IPS DF 4.7 (cell line): ENCODE results near the gene CCDC148.

Experiments
- DNase-seq: peaks from one replicate; pipeline ENCODE4 v3.0.0-alpha.2; 2013; ENCODE audit warnings: low spot score; ENCODE audit errors: extremely low read depth

CCDC148 gene

DNA sequence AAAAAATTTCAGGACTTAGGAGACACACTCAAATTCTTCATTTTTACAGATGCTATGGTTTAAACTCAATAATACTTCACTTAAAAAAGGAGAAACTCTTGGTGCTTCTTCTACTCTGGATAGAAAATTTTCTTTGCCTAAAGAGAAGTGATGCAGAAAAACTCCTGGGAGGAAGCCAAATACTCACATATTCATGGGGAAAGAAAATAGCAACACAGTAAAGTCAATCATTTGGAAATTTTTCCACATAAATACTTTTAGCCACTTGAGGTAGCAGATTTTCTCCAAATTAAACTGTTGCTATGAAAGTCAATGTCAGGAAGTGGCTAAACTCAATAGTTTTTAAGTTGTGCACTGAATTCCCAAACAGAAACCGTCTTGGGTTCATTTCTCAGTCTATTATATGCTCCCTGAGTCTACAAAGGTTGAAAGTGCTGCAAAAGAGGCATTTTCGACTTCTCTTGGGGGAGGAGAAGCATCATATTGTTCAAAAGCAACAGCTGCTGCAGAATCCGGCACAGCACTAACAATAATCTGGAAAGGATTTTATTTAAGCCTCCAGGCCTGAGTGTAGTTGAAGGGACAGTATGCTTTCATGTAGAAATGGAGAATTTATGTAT lies 273.8 kb downstream of the CCDC148 start:
- no peak for DNase-seq

- no peak for DNase-seq
Observed at GRCh38 chr2:158181171-158181570, 275.4 kb downstream of the CCDC148 start.

DNA sequence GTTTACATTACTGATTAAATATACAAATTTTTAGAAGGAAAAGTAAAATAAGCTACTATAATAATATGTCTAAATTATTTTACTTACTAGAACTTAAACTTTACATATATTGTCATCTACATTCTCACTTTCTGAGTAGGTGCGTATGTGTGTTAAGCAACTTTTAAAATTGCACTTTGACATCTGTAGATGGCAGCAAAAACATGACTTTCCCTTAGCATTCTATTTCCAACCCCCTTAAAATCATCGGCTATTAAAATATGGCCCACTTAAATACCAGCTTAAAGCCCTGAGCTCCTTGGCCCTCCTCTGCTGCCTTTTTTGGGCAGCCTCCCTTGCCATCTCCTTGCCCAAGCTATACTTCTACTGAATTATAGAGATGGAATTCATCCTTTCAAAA lies 276.9 kb downstream of the CCDC148 start:
- no peak for DNase-seq

DNA sequence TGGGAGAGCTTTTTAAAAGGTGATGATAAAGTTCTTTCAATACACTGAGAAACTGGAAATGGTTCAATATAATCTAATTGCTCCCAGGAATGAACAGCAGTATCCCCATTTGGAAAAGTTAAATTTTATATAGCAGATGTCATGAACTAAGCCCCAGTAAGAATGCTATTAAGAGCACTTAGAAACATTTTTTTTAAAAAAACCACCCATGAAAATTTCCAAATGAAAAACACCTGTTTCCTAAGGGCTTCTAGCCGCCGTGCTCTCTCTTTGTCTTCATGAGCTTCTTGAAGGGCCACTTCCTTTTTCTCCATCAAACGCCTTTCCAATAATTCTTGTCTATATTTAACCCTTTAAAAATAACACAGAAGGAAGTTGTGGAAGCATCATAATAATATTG lies 277.9 kb downstream of the CCDC148 start:
- no peak for DNase-seq

DNA sequence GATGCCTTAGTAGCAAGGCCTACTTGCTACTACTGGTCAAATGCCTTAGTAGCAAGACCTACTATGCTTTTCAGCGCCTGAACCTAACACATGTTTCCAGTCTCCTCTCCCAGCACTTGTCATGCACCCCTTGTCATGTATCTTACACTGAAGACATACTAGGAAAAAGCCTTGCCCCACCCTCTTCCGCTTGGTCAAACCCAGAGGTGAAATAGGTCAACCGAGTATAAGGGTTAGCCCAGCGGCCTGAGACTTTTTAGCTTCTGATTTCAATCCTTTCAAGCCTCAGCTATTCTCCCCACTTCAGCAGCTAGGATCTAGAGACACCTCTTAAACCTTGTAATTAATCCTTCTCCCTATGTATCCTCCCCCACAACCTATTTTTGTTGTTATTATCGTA lies 281.6 kb downstream of the CCDC148 start:
- no peak for DNase-seq

DNA sequence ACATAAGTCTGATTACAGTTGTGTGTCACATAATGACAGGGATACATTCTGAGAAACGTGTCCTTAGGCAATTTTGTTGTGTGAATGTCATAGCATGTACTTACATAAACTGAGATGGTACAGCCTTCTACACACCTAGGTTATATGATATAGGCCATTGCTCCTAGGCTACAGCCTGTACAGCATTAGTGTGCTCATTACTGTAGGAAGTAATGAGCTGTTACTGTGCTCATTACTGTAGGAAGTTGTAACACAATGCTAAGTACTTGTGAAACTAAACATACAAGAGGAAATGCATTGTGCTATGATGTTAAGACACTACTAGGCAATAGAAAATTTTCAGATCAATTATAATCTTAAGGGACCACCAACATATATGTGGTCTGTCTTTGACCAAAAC lies 282.1 kb downstream of the CCDC148 start:
- DNase-seq, result no peak

- DNase-seq, result no peak
Observed at GRCh38 chr2:158172719-158173118, 283.8 kb downstream of the CCDC148 start.

GRCh38 chr2:158154596-158154995 lies 302.0 kb downstream of the CCDC148 start:
- DNase-seq, result no peak

DNA sequence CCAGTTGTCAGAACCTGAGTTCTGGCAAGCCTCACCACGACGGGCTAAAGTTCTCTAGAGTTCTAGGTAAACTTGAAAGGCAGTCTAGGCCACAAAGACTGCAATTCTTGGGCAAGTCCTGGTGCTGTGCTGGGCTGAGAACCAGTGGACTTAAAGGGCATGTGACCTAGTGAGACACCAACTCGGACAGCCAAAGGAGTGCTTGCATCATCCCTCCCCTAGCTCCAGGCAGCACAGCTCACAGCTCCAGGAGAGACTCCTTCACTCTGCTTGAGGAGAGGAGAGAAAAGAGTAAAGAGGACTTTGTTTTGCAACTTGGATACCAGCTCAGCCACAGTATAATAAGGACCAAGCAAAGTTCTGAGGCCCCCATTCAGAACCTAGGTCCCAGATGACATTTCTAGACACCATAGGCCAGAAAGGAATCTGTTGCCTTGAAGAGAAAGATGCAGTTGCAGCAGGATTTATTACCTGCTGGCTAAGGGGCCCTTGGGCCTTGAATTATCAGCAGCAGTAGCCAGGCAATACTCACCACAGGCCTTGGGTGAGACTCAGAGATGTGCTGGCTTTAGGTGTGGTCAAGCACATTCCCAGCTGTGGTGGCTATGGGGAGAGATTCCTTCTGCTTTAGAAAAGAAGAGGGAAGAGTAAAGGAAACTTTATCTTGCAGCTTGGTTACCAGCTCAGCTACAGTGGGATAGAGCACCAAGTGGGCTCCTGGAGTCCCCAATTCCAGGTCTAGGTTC lies 303.1 kb downstream of the CCDC148 start:
- DNase-seq, result no peak

DNA sequence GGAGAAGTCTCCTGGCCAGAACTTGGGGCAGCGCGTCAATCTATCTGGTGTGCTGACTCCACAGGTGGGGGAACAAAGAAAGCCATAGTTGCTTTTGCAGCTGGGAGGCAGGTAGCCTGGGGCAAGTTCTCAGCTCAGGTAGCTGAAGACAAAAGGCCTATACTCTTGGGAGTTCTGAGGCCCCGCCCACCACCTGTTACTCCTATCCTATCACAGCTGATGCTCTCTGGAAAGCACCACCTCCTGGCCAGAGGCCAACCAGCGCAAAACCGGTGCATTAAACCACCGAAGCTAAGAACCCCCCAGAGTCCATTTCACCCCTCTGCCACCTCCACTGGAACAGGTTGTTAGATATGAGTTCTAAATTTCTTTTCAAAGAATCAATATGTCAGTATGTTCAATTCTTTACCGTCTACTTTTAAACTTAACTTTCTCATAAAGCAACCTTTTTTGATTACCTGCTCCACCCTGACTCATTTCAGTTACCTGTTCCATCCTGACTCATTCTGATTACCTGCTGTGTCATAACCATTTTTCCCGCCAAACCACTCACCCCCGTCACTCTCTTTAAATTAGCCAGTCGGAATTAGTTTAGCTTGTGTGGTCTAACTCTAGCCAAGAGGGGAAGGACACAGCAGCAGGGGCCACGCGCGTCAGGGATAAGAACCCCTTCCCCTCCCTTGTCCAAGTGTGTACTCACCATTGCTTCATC lies 311.5 kb downstream of the CCDC148 start:
- DNase-seq, result peak; percentile 30

DNA sequence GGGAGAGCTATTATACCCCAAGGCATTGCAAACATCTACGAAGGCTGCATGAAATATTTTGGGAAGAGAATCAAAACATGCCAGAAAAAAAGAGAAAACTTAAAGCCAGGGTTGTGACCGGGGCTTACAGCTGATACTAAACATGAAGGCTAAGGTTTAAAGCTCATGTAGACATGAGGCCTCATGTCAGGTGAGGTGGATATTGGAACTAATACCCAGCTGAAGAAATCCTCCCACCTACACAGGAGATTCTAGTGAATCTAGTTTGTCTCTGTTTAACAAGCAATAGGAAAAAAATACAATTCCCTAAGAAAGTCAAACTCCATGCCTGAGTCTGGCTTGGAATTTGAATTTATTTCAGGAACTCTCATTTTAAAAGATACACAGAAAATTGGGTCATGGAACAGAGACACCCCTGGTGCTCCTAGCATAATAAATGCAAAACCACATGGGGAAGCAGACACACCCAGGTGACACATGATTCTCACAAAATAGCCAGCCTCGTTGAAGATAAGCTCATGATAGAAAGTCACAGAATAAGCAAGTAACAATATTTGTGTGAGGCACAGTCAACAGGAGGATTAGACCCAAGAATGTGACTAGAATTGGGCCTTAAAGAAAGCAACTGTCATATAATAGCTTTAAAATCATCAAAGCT lies 312.7 kb downstream of the CCDC148 start:
- no peak for DNase-seq

DNA sequence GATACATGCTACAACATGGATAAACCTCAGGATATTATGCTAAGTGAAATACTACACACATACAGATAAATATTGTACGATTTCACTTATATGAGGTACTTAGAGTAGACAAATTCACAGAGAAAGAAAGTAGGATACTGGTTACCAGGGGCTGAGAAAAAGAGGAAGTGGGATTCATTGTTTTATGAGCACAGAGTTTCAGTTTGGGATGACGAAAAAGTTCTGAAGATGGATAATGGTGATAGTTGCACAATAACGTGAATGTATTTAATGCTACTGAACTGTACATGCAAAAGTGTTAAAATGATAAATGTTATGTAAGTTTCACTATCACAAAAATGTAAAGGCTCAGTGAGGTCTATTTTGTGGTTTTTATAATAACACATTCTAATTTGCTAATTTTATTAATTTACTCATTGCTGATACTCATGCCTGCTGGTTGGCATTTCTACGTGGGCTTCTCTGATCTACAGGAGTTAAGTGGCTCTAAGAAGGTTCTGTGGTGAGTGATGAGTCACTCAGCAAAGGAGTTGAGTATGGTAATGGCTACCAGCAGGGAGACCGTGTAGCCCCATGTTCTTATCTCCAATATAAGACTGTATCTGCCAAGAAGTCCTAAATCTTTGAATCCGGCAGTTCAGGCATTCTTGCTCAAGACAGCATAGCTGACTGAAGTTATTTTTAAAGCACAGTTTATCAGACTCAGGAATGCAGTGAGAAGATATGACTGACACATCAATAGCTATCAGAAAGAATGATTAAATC lies 313.8 kb downstream of the CCDC148 start:
- no peak for DNase-seq

DNA sequence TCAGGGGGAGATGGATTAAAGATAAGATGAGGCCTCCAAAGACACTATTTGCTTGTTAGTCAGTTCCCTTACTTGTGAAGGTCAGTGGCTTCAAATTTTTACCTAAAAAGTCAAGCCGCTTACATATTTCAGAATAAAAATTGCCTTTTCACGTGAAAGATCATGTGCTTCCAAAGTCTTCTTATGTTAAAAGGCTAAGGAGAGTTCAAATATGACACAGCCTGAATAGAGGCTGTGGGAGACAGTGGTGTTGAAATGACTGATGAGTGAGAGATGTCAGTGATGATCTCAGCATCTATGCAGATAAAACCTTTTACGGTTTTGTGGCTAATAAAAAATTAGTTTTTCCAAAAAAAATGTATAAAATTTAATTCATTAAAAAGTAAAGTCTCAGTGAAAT lies 314.4 kb downstream of the CCDC148 start:
- DNase-seq, result no peak

- DNase-seq, result no peak
Observed at GRCh38 chr2:158140201-158140600, 316.4 kb downstream of the CCDC148 start.

DNA sequence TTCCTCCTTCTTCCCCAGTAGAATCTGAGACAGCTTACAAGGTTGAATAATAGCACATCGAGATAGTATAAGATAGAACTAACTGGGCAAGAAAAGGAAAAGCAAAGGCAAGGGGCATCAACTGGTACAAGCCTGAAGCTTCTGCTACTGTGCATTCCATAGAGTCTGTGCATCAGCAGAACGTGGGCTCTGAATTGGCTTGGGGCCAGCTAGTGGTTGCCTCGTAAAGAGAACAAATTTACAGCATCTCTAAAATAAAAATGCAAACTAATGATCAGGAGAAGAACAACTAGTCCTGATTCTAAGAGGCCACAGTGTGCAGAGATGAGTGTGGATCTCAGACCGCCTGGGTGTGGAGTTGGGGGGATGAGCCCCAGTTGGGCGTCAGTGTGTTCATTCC lies 318.3 kb downstream of the CCDC148 start:
- no peak for DNase-seq

DNA sequence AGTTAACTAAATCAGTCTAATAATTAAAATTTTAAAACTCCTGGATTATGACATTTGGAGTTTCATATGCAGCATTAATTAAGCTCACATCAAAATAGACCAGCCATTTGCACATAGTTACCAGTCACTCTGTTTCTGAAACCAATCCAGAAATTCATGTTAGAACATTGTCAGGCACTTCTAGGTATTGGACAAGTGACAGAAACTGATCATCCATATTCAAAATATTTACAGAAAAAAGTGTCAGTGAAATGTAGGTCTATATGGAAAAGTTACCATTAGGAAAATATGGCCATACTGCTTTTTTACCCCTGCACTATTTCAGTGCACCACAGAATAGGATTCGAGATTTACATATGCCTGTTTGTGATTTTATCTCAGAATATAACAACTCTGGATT lies 321.5 kb downstream of the CCDC148 start:
- DNase-seq, result no peak

- no peak for DNase-seq
Observed at GRCh38 chr2:158134655-158135054, 321.9 kb downstream of the CCDC148 start.

DNA sequence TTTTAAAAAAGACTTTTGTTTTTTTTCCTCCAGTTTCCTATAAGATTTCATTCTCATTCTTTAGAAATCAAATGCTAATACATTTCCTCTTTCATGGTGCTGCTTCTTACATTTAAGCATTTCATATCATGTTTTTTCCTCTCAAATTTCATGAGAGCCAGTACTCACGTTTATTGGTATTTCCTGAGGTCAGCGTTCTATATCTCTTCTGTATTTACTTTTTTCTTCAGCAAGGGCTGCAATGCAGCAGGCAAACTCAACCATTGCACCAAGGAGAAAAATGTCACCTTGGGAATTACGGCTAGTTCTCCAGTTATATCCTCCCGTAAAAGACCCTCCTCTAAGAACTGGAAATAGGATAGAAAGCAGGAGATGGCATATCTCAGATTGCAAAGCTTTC lies 322.5 kb downstream of the CCDC148 start:
- DNase-seq, result no peak

DNA sequence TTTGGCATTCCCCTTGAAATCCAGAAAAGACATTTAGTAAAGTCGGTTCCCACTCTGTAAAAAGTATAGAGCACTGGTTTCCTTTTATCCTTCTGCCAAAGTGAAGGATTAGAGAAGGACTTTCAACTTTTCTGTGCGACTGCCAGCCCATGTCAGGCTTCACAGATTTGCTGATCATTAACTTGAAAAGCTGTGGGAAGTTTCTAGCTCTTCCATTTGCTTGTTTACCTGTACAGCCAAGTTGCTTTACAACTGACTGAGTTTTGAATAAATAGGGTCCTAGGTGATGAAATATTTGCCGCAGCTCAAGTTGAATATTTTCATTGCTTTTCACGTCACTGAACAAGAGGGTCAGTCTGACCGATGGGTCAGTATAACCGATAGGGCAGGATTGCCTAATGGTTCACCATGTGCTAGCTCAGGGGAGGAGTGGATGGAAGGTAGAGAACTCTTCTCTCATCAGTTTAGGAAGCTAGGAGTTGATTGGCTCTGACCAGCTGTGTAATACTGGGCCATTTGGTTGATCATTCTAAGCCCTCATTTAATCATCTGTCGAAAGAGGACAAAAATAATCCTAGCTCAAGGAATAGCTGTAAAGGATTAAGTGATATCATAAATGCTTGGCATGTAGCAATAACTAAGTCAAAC lies 324.5 kb downstream of the CCDC148 start:
- DNase-seq, result no peak

GRCh38 chr2:158131483-158131912 lies 325.1 kb downstream of the CCDC148 start:
- DNase-seq, result no peak
